NCI-H2227 treated with DMSO at 0.1 percent for 48 hours (cell line): ENCODE results near the gene CMTM1.

Experiments used
- DNase-seq: peaks from one replicate; lab custom pipeline; 2025; lab: John Stamatoyannopoulos, UW

Gene CMTM1

GRCh38 chr16:66539623-66540469, 26.4 kb upstream of the CMTM1 start:
- DNase-seq = no peak

GRCh38 chr16:66541388-66542355, 24.6 kb upstream of the CMTM1 start:
- DNase-seq = no peak

- no peak for DNase-seq
Observed at GRCh38 chr16:66542396-66542795, 23.8 kb upstream of the CMTM1 start.

- no peak for DNase-seq
Observed at GRCh38 chr16:66543541-66543940, 22.7 kb upstream of the CMTM1 start.

- DNase-seq = no peak
Observed at GRCh38 chr16:66544016-66544757, 22.1 kb upstream of the CMTM1 start.

GRCh38 chr16:66547101-66547989, 18.9 kb upstream of the CMTM1 start:
- DNase-seq = no peak

GRCh38 chr16:66548068-66548467, 18.2 kb upstream of the CMTM1 start:
- no peak for DNase-seq

- DNase-seq = no peak
Observed at GRCh38 chr16:66548868-66549267, 17.4 kb upstream of the CMTM1 start.

- peak; percentile 55 for DNase-seq
Observed at GRCh38 chr16:66549284-66550131, 16.7 kb upstream of the CMTM1 start, which contains the start of gene TK2. Gene TK2, minus strand, starts transcription at chr16:66550122. Its CDS starts 61 bp downstream, at chr16:66550061.

GRCh38 chr16:66551348-66551759, 14.9 kb upstream of the CMTM1 start:
- DNase-seq = peak; percentile 20

GRCh38 chr16:66551788-66552285, 14.4 kb upstream of the CMTM1 start:
- no peak for DNase-seq

- DNase-seq = peak; percentile 86
Observed at GRCh38 chr16:66552286-66553177, 13.7 kb upstream of the CMTM1 start, which contains the start of gene CKLF. Gene CKLF, plus strand, starts transcription at chr16:66552576. Its CDS starts 140 bp downstream, at chr16:66552716.

- DNase-seq = no peak
Observed at GRCh38 chr16:66553223-66553622, 13.0 kb upstream of the CMTM1 start.

GRCh38 chr16:66554021-66554420, 12.2 kb upstream of the CMTM1 start:
- DNase-seq = no peak

- no peak for DNase-seq
Observed at GRCh38 chr16:66554495-66554894, 11.7 kb upstream of the CMTM1 start.

GRCh38 chr16:66560107-66560506, 6.1 kb upstream of the CMTM1 start:
- DNase-seq = no peak

GRCh38 chr16:66561381-66562080, 4.7 kb upstream of the CMTM1 start:
- no peak for DNase-seq

- DNase-seq = no peak
Observed at GRCh38 chr16:66562409-66562808, 3.8 kb upstream of the CMTM1 start.
